Suprapubic skin (tissue), 3 donors: Measurements from ENCODE around the gene SDR39U1.

Source experiments
- CTCF ChIP-seq, 2 donors: fragments of 200-600 bp in 1 of 2; fragments of 450-650 bp in 1 of 2; sonication (generic) in 1 of 2; IDR thresholded peaks; one replicate each; pipeline ENCODE4 v1.5.1; 2016 to 2019; ENCODE audit warnings: antibody characterized with exemption in 2 of 2, mild to moderate bottlenecking in 1 of 2, moderate library complexity in 1 of 2
- EP300 ChIP-seq: sonication (generic); formaldehyde crosslinking; IDR thresholded peaks from one replicate; pipeline ENCODE4 v1.6.1; 2017; ENCODE audit warnings: antibody characterized with exemption
- POLR2A ChIP-seq, 2 donors: fragments of 450-650 bp; IDR thresholded peaks; one replicate each; pipeline ENCODE4 v1.6.1; 2017; ENCODE audit warnings: antibody characterized with exemption in 2 of 2, mild to moderate bottlenecking in 2 of 2, moderate library complexity in 2 of 2

- TF ChIP-seq EP300 (no peak), CTCF (IDR thresholded peaks at IDR 0.05) (no peak), POLR2A (IDR thresholded peaks at IDR 0.05) (no peak)
These were observed 34.8 kb downstream of the SDR39U1 start for GRCh38 chr14:24407608-24408325.
